Forelimb muscle (tissue), 1 donor: ENCODE measurements around the gene BRICD5. TPM values are rescaled to one million over a fixed set of nuclear protein-coding genes. Genes with fewer than 3 reads are reported as not detected.

Source experiments
- DNase-seq: peaks from one replicate; pipeline ENCODE4 v3.0.0-alpha.2; 2013; ENCODE audit warnings: low read depth
- polyA plus RNA-seq: library from polyadenylated mRNA; unstranded; fragments of 120-200 nt; gene quantifications from one replicate; pipeline ENCODE4 v1.2.1, GENCODE V29; 2013; ENCODE audit not compliant: insufficient read length

Gene BRICD5
- polyA plus RNA-seq, 1 donor, result 6.2 TPM

- no peak for DNase-seq
These were observed 27.0 kb upstream of the BRICD5 start for GRCh38 chr16:2237493-2238149.

- no peak for DNase-seq
These were observed 26.4 kb upstream of the BRICD5 start for GRCh38 chr16:2237102-2237482.

GRCh38 chr16:2236337-2237101, 25.9 kb upstream of the BRICD5 start, which contains the start of gene DNASE1L2:
Gene DNASE1L2, plus strand, starts transcription at chr16:2236444. Its CDS starts 373 bp downstream, at chr16:2236817.
- no peak for DNase-seq

- no peak for DNase-seq
These were observed 25.2 kb upstream of the BRICD5 start for GRCh38 chr16:2235695-2236336.

GRCh38 chr16:2235234-2235651, 24.6 kb upstream of the BRICD5 start:
- no peak for DNase-seq

- no peak for DNase-seq
These were observed 24.1 kb upstream of the BRICD5 start for GRCh38 chr16:2234813-2235170.

- DNase-seq, result no peak
These were observed 23.5 kb upstream of the BRICD5 start for GRCh38 chr16:2233872-2234812.

GRCh38 chr16:2233046-2233775, 22.5 kb upstream of the BRICD5 start:
- DNase-seq, result no peak

- no peak for DNase-seq
These were observed 21.7 kb upstream of the BRICD5 start for GRCh38 chr16:2232094-2232990.

- DNase-seq, result no peak
These were observed 20.6 kb upstream of the BRICD5 start for GRCh38 chr16:2231016-2231931.

GRCh38 chr16:2230376-2230775, 19.7 kb upstream of the BRICD5 start:
- no peak for DNase-seq

- no peak for DNase-seq
These were observed 19.1 kb upstream of the BRICD5 start for GRCh38 chr16:2229632-2230250.

- DNase-seq, result no peak
These were observed 18.4 kb upstream of the BRICD5 start for GRCh38 chr16:2229091-2229490.

GRCh38 chr16:2228161-2228824, 17.6 kb upstream of the BRICD5 start:
- no peak for DNase-seq

GRCh38 chr16:2226918-2227317, 16.3 kb upstream of the BRICD5 start:
- no peak for DNase-seq

- DNase-seq, result no peak
These were observed 15.7 kb upstream of the BRICD5 start for GRCh38 chr16:2226245-2226793.

- no peak for DNase-seq
These were observed 13.4 kb upstream of the BRICD5 start for GRCh38 chr16:2223942-2224486.
